ENCODE data around the gene MSLN. TPM values are rescaled to one million over a fixed set of nuclear protein-coding genes. Genes with fewer than 3 reads are reported as not detected.

MSLN gene
- total RNA-seq, 1 donor from 2014 or later = 5.0 TPM

DNA sequence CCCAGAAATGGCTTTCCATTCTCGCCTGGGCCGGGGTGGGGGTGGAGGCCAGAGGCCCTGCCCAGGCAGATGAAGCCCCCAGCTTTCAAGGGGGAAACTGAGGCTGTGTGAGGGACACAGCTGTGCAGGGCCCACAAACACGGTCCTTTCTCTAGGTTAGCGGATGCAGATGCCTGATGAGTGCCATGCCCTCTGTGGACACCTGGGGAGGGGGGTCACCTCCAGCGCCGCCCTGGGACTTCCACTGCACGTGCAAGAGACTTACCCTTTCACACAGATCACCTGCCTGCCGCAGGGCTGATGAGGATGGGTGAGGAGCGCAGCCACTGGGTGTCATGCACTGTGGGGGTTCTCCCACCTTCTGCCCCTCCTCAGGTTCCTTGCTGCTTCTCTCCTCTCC lies 42.1 kb upstream of the MSLN start:
- H3K27ac Mint-ChIP-seq = no peak overlapping the region
- H3K9me3 Mint-ChIP-seq = no peaks in the 10 kb centered on the region
- H3K36me3 Mint-ChIP-seq = no peaks in the 10 kb centered on the region
- H3K4me3 Mint-ChIP-seq = no peak overlapping the region
- H3K27me3 Mint-ChIP-seq (ENCODE audit: low read depth) = peaks cover 27% of the 10 kb centered on the region
- H3K4me1 Mint-ChIP-seq = peaks cover 13% of the 10 kb centered on the region
- TF ChIP-seq, protein P1, sequence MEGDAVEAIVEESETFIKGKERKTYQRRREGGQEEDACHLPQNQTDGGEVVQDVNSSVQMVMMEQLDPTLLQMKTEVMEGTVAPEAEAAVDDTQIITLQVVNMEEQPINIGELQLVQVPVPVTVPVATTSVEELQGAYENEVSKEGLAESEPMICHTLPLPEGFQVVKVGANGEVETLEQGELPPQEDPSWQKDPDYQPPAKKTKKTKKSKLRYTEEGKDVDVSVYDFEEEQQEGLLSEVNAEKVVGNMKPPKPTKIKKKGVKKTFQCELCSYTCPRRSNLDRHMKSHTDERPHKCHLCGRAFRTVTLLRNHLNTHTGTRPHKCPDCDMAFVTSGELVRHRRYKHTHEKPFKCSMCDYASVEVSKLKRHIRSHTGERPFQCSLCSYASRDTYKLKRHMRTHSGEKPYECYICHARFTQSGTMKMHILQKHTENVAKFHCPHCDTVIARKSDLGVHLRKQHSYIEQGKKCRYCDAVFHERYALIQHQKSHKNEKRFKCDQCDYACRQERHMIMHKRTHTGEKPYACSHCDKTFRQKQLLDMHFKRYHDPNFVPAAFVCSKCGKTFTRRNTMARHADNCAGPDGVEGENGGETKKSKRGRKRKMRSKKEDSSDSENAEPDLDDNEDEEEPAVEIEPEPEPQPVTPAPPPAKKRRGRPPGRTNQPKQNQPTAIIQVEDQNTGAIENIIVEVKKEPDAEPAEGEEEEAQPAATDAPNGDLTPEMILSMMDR (IDR thresholded peaks at IDR 0.05; ENCODE audit: unreplicated experiment) = no peak
- DNase-seq (ENCODE audit: low spot score in 2 of 2, unreplicated experiment in 2 of 2) = no peak

DNA sequence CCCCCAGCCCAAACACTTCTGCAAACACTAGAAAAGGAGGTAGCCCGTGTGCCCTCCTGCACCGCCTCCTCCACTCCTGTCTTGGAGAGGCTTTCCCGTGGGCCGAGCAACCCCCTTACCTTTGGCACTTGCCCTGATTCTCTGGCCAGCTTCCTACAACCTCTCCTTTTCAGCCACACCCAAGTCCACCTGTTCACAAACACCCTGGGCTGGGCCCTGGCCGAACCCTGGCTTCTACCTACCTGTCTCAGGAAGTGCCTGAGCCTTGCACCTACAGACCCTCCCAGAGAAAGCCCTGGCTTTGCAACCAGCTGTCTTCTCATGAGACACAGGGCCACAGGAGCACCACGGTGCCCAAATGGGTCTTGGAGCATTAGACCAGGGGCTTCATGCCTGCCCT lies 41.6 kb upstream of the MSLN start:
- TF ChIP-seq, protein P1 (IDR thresholded peaks at IDR 0.05; ENCODE audit: unreplicated experiment) = no peak
- no peak overlapping the region for H3K4me3 Mint-ChIP-seq
- H3K4me1 Mint-ChIP-seq = peaks cover 13% of the 10 kb centered on the region
- peaks cover 22% of the 10 kb centered on the region for H3K27me3 Mint-ChIP-seq (ENCODE audit: low read depth)
- H3K36me3 Mint-ChIP-seq = no peaks in the 10 kb centered on the region
- H3K9me3 Mint-ChIP-seq = no peaks in the 10 kb centered on the region
- DNase-seq (ENCODE audit: low spot score in 2 of 2, unreplicated experiment in 2 of 2) = no peak
- H3K27ac Mint-ChIP-seq = no peak overlapping the region

DNA sequence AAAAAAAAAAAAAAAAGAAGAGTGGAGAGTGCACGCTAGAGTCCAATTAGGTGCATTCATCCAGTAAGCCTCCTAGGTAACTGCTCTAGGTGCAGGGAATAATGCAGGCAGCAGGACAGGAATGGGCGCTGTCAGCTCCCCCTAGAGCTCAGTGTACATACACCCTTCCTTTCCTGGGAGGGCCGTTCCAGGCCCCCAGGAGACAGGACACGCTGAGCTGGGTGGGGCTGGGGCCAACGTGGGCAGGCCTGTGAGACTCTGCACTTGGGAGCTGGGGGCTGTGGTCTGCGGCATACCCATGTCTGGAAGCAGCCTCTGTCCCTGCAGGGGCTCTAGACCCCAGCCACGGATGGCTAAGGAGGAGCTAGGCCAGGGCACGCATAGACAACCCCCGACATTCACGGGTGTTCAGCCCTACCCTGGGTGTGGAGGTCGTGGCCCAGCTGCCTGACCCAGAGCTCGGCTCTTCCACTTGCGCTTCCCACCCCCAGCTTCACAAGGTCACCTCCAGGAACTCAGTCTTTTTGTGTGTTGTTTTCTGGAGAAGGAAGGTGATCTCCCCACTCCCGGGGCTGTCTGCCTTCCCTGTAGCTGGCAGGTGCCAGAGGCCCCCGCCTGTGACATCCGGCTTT lies 40.6 kb upstream of the MSLN start:
- peak overlapping the region; percentile 92 for H3K27ac Mint-ChIP-seq
- H3K4me1 Mint-ChIP-seq = peaks cover 13% of the 10 kb centered on the region
- TF ChIP-seq, protein P1 (IDR thresholded peaks at IDR 0.05; ENCODE audit: unreplicated experiment) = no peak

DNA sequence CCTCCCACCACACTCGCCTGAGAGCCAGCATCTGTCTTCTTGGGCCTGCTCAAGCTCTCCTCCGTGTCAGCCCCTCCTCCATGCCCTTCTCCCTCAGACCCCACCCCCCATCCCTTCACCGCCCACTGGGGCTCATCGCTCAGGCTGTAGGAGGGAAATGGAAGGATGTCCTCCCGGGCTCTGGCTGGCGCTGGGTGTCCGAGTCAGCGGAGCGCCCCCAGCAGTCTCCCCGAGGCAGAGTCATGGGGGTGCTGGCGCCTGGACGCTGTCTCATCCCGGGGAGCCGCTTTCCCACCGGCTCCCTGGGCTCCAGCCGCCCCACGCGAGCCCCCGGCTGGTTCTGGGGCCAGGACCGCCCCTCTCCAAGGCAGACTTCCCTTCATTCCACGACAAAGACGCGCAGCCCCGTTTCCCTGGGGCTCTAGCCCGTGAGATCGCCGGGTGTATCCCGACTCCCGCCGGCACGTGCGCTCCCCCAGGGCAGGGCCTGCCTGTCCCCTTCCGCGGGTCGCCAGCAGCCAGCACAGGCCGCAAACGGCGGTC lies 40.0 kb upstream of the MSLN start:
- Mint-ChIP-seq H3K36me3 (no peaks in the 10 kb centered on the region), H3K9me3 (no peaks in the 10 kb centered on the region), H3K4me1 (peaks cover 13% of the 10 kb centered on the region), H3K27ac (peak overlapping the region; percentile 92), H3K27me3 (ENCODE audit: low read depth) (peaks cover 19% of the 10 kb centered on the region), H3K4me3 (peak overlapping the region; percentile 77)
- DNase-seq (ENCODE audit: low spot score in 2 of 2, unreplicated experiment in 2 of 2) = no peak
- TF ChIP-seq, protein P1 (IDR thresholded peaks at IDR 0.05; ENCODE audit: unreplicated experiment) = no peak

More for the DNA sequence above, 40.6 kb upstream of the MSLN start:
- no peaks in the 10 kb centered on the region for H3K9me3 Mint-ChIP-seq
- no peaks in the 10 kb centered on the region for H3K36me3 Mint-ChIP-seq
- DNase-seq (ENCODE audit: low spot score in 2 of 2, unreplicated experiment in 2 of 2) = no peak
- peaks cover 14% of the 10 kb centered on the region for H3K27me3 Mint-ChIP-seq (ENCODE audit: low read depth)
- peak overlapping the region; percentile 77 for H3K4me3 Mint-ChIP-seq

DNA sequence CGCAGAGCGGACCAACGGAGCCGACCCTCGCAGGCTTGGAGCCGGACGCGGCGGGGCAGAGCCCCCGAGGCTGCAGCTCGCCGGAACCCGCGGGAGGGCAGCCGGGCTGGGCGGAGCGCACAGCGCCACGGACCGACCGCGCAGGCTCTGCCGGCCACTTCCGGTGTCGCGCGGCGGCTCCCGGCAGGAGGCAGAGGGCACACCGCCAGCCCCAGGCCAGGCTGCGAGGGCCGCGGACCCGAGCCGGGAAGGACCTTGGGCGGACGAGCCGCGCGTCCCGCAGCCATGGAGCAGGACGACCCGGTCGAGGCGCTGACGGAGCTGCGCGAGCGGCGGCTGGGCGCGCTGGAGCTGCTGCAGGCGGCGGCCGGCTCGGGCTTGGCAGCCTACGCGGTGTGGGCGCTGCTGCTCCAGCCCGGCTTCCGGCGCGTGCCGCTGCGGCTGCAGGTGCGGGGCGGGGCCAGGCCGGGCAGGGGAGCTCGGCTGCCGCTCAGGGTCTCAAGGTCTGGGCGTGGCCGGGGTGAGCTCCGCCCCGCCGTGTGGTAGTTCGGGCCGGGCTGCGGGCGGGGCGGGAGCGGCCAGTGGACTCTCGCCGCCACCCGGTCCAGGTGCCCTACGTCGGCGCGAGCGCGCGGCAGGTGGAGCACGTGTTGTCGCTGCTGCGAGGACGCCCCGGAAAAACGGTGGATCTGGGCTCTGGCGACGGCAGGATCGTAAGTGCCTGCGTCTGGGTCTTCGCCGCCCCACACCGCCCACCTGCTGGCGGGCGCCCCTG lies 39.4 kb upstream of the MSLN start, which contains the start of gene ANTKMT:
Gene ANTKMT, plus strand, starts transcription at position 157 of the 775 bp plus-strand sequence. Its CDS starts 129 bp downstream, at position 286.
- peak within 1 kb of the TSS; percentile 77 for H3K4me3 Mint-ChIP-seq
- TF ChIP-seq, protein P1 (IDR thresholded peaks at IDR 0.05; ENCODE audit: unreplicated experiment) = no peak
- peaks cover 21% of the 10 kb centered on the region for H3K27me3 Mint-ChIP-seq (ENCODE audit: low read depth)
- peaks cover 10% of the 10 kb centered on the region for H3K4me1 Mint-ChIP-seq
- no peaks in the 10 kb centered on the region for H3K36me3 Mint-ChIP-seq
- DNase-seq (ENCODE audit: low spot score in 2 of 2, unreplicated experiment in 2 of 2) = peak; percentile 80 to 84
- peak within 1 kb of the TSS; percentile 92 for H3K27ac Mint-ChIP-seq
- H3K9me3 Mint-ChIP-seq = no peaks in the 10 kb centered on the region

All from mesothelial cell of epicardium (in vitro differentiated cells).